ENCODE data around the gene CLNK.

DNA sequence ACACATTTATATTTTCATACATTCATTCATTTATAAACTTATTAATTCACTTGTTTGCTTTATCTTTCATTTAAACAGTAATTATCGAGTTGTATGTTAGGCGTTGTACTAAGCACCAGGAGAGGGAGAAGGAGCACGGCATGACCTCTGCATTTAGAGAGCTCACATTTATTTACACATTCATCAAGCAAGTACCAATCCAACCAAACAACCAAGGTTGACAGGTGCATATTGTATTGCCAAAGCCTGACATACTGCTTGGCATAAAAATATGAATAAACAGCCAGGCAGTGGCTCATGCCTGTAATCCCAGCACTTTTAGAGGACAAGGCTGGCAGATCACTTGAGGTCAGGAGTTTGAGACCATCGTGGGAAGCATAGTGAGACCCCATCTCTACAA, 37.0 kb upstream of the CLNK start:
- no peak for TF ChIP-seq ZNF274 (IDR thresholded peaks at IDR 0.05; ENCODE audit: low read depth, low read length)
- no peak for TF ChIP-seq YY1 (IDR thresholded peaks at IDR 0.05; ENCODE audit: insufficient read depth, insufficient read length)
